ENCODE data around the gene TBX10.

The TBX10 gene

DNA sequence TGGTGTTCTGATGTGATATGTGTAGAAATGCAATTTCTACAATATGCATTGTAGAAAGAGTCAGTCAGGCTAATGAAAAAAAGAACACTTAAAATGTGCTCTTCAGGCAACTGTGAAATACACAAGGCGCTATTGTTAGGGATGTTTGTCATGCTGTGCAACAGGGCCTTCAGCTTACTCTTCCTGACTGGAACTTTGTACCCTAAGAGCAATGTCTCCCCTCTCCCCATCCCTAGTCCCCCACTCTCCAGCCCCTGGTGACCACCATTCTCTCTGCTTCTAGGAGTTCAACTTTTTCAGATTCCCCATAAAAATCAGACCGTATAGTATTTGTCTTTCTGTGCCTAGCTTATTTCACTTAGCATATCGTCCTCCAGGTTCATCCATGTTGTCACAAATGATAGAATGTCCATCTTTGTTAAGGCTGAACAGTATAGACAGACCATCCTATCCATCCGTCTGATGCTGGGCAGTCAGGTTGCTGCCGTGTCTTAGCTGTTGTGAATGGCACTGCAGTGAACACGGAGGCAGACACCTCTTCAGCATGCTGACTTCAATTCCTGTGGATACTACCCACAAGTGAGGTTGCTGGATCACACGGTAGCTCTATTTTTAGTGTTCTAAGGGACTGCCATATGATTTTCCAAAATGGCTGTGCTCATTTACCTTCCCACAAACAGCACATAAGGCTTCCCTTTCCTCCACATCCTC lies 22.2 kb downstream of the TBX10 start:
- POLR2A ChIA-PET = no interaction called here
- no peak for DNase-seq (ENCODE audit: extremely low spot score)
- CTCF ChIA-PET = interaction anchor here (1.5 to 3.3 kb wide), 2 partner anchors 9 to 11 kb away, joined by 6 to 26 read pairs; partner anchors contain the start of gene NUDT8
- TF ChIP-seq, protein P1, sequence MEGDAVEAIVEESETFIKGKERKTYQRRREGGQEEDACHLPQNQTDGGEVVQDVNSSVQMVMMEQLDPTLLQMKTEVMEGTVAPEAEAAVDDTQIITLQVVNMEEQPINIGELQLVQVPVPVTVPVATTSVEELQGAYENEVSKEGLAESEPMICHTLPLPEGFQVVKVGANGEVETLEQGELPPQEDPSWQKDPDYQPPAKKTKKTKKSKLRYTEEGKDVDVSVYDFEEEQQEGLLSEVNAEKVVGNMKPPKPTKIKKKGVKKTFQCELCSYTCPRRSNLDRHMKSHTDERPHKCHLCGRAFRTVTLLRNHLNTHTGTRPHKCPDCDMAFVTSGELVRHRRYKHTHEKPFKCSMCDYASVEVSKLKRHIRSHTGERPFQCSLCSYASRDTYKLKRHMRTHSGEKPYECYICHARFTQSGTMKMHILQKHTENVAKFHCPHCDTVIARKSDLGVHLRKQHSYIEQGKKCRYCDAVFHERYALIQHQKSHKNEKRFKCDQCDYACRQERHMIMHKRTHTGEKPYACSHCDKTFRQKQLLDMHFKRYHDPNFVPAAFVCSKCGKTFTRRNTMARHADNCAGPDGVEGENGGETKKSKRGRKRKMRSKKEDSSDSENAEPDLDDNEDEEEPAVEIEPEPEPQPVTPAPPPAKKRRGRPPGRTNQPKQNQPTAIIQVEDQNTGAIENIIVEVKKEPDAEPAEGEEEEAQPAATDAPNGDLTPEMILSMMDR (IDR thresholded peaks at IDR 0.05; ENCODE audit: control extremely low read depth, extremely low read depth, low read depth, missing control alignments) = no peak

DNA sequence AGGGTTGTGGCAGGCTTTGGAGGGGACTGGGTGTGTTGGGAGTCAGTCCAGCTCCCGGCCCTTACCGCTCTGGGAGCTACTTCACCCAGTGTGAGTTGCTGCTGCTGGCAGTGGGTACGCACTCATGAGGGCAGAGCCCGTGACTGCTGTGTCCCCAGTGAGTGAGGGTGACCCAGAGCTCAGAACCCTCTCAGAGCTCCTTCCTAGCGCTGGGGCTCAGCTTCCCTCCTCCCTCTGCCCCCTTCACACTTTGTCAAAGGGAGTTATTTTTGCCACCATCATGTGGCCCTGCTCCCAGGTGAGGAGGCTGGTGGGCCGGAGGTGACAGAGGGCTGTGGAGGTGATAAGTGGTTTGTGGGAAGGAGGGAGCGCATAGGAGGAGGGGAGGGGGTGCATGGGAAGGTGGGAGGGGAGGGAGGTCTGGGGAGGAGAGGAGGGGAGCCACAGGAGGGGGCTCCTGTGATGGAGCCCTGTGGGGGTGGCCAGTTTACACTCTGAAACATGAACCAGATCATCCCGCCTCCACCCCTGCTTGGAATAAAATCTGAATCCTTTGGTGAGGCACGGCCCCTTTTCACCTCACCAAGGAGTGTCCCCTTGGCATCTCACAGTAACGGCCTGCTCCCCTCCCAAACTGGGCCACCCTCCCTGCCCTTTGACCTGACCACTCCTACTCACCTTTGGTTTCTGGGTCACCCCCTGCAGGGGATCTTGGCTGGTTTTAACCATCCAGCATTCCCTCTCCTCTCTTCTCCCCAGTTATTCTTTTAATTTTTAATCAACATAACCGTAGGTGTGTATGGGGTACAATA lies 22.9 kb downstream of the TBX10 start:
- TF ChIP-seq, protein P1 (IDR thresholded peaks at IDR 0.05; ENCODE audit: control extremely low read depth, extremely low read depth, low read depth, missing control alignments) = no peak
- ChIA-PET POLR2A (interaction anchor here (0.7 kb wide), 1 partner anchor 23 kb away, joined by 3 read pairs; no protein-coding TSS in a partner anchor), CTCF (interaction anchor here (1.0 to 3.3 kb wide), 5 partner anchors 10 to 42 kb away, joined by 3 to 26 read pairs (median 5); partner anchors contain the start of genes NUDT8 and TBX10)
- no peak for DNase-seq (ENCODE audit: extremely low spot score)

DNA sequence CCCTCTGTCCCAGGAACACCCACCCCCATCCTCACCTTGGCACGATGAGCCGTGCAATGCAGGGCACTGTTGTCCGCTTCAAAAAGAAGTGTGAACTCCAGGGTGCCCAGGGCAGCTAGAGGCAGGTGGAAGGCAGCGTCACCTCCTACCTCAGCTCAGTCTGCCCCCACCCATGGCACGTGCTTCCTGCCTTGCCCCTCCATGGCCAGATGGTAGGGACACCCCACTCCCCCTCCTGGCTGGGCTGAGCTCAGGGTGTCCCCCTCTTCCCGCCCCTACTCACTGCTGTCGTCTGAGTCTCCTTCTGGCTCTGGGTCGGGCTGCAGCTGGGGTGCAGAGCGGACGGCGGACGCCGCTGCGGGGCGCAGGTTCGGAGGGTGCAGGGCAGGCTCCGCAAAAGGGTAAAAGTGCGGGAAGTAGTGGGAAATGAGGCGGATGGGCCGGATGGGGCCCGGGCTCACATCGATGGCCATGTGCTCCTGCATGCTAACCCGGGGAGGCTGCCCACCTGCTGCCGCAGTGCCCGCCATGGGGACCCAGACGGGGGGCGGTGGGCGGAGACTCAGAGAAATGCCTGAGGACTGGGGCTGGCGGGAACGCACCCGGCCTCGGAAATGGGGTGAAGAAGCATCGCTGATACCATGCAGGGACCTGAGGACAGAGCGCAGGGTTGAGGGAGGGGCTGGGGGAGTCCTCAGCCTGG lies 23.7 kb downstream of the TBX10 start:
- POLR2A ChIA-PET = interaction anchor here (0.7 kb wide), 1 partner anchor 22 kb away, joined by 3 read pairs; no protein-coding TSS in a partner anchor
- CTCF ChIA-PET = interaction anchor here (1.0 to 3.3 kb wide), 5 partner anchors 13 to 215 kb away, joined by 3 to 26 read pairs (median 5); partner anchors contain the start of genes NUDT8, PPP1CA and TBX10

DNA sequence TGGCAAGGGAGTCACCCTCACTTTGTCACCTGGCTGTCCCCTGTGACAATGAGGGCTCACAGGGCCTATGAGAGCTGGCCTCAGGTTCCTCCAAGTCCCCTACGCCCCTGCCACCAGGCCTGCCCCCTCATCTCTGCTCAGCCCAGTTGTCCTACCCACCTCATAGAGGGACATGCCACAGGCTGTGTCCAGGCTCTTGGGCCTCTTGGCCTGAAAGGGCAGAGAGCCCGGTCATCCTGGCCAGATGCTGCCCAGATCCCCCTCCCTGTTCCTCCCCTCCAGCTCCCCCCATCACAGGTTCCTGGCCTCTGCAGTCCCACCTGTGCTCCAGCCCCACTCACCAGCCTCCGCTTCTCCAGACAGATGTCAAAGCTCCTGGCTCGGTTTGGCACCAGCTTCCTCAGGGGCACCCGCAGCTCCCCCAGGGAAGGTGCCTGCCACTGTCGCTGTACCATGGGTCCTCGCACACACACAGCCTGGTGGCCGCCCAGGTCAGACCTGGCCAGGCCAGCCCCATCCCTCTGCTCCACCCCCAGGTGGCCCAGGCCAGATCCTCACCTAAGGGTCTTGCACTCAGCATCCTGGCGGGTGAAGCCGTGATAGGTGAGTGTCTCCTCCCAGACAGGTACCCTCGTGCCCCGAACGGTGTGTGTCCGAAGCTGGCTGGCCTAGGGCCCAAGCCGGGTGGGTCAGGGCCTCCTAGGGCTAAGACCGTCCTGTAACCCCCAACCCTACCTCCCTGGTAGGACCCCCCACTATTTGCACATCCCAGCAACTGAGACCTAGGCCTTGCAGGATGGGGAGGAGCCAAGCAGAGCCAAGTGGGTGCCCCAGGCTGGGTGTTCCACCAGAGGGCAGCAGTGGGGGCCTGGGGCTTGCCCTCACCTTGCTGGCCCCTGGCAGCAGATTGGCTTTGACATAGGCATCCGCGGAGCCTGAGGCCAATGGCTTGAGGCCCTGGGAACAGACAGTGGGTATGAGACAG lies 24.5 kb downstream of the TBX10 start:
- DNase-seq (ENCODE audit: extremely low spot score) = peak; percentile 56
- TF ChIP-seq, protein P1 (IDR thresholded peaks at IDR 0.05; ENCODE audit: control extremely low read depth, extremely low read depth, low read depth, missing control alignments) = peak; percentile 48
- POLR2A ChIA-PET = interaction anchor here (1.4 kb wide), 1 partner anchor 15 kb away, joined by 6 read pairs; the partner anchor contains the start of gene NUDT8
- CTCF ChIA-PET = interaction anchor here (0.7 to 3.5 kb wide), 24 partner anchors 8 to 292 kb away, joined by 3 to 64 read pairs (median 4); partner anchors contain the start of genes GSTP1, NUDT8, POLD4 and PPP1CA

More for the DNA sequence above, 23.7 kb downstream of the TBX10 start:
- TF ChIP-seq, protein P1 (IDR thresholded peaks at IDR 0.05; ENCODE audit: control extremely low read depth, extremely low read depth, low read depth, missing control alignments) = no peak
- DNase-seq (ENCODE audit: extremely low spot score) = no peak

DNA sequence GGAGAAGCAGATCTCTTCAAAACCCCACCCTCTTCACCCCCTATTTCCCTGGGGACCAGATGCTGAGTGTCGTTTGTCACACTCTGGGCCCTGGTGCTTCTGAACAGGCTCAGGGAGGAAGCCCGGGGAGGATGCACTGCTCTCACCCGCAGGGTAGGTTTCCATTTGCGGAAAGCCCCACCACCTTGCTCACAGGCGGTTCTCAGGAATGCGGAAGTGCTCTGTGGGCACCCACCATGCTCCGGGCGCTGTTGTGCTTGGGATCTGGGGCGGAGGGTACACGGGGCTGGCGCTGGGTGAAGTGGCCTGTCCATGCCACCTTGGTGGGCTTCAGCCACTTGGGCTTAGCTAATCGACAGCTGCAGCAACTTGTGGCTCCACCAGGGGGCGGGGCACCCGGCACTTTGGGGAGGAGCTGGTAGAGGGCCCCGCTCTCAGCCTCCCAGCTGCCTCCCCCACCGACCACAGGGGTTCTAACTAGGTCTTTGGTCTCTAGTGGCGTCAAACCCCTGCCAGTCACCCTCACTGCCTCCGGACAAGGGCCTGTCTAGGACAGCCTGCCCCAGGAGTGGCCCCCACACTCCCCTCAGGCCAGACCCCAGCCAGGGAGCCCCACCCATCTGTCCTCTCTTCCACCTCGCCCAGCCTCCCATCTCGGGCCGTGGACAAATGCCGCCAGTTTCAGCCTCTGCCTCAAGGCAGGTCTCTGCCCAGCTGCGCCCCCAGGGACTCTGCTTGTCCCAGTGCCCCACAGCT lies 25.4 kb downstream of the TBX10 start:
- DNase-seq (ENCODE audit: extremely low spot score) = peak; percentile 87
- ChIA-PET CTCF (interaction anchor here (0.7 to 3.5 kb wide), 24 partner anchors 8 to 291 kb away, joined by 3 to 64 read pairs (median 4); partner anchors contain the start of genes GSTP1, NUDT8, POLD4 and PPP1CA), POLR2A (interaction anchor here (1.4 kb wide), 2 partner anchors 16 to 29 kb away, joined by 5 to 6 read pairs; partner anchors contain the start of gene NUDT8)
- TF ChIP-seq, protein P1 (IDR thresholded peaks at IDR 0.05; ENCODE audit: control extremely low read depth, extremely low read depth, low read depth, missing control alignments) = peak; percentile 40

Measured in GM10248 (cell line).